ENCODE measurements around the gene LAMB1.
"Not testable (repeated sequence)": the region's sequence is repeated elsewhere in the genome, so short reads cannot be mapped to it uniquely, and the experiment has no call there.

Gene LAMB1

DNA sequence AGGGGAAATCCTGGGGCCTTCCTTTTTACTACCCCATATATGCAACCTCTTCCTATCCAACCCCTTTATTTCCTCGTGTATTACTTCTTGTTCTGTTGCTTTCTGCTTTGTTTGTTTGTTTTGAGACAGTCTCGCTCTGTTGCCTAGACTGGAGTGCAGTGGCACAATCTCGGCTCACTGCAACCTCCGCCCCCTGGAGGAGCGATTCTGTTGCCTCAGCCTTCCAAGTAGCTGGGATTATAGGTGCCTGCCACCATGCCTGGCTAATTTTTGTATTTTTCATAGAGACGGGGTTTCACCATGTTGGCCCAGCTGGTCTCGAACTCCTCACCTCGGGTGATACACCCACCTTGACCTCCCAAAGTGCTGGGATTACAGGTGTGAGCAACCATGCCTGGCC lies 30.3 kb upstream of the LAMB1 start:
- not testable (repeated sequence) for DNase-seq (ENCODE audit: low read depth); H3K4me3 ChIP-seq (ENCODE audit: low read depth, low read length)
- TF ChIP-seq, protein P1, sequence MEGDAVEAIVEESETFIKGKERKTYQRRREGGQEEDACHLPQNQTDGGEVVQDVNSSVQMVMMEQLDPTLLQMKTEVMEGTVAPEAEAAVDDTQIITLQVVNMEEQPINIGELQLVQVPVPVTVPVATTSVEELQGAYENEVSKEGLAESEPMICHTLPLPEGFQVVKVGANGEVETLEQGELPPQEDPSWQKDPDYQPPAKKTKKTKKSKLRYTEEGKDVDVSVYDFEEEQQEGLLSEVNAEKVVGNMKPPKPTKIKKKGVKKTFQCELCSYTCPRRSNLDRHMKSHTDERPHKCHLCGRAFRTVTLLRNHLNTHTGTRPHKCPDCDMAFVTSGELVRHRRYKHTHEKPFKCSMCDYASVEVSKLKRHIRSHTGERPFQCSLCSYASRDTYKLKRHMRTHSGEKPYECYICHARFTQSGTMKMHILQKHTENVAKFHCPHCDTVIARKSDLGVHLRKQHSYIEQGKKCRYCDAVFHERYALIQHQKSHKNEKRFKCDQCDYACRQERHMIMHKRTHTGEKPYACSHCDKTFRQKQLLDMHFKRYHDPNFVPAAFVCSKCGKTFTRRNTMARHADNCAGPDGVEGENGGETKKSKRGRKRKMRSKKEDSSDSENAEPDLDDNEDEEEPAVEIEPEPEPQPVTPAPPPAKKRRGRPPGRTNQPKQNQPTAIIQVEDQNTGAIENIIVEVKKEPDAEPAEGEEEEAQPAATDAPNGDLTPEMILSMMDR (IDR thresholded peaks at IDR 0.05; ENCODE audit: control insufficient read depth, extremely low read depth, insufficient read depth): 0 out of 2 replicates have a peak, but pooled peaks have one; percentile 2

DNA sequence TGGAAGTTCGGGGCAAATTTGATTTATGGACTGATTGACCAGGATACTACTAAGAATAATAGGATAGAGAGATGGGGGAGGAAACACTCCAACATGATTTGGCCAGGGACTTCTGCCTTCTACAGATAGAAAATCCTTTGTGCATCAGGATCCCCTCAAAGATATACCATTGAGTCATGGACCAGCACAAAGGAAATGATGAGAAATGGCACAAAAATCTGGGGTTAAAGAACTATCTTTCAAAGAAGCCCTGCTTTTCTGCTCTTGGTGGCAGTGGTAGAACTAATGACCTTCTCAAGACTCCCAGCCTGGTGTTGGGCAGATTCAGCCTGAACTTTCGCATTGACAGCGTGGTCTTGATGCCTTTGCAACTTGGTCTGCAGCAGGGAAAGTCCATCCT lies 27.6 kb upstream of the LAMB1 start:
- no peak for DNase-seq (ENCODE audit: low read depth)
- TF ChIP-seq, protein P1 (IDR thresholded peaks at IDR 0.05; ENCODE audit: control insufficient read depth, extremely low read depth, insufficient read depth): no peak
- H3K4me3 ChIP-seq (ENCODE audit: low read depth, low read length): no peak overlapping the region

DNA sequence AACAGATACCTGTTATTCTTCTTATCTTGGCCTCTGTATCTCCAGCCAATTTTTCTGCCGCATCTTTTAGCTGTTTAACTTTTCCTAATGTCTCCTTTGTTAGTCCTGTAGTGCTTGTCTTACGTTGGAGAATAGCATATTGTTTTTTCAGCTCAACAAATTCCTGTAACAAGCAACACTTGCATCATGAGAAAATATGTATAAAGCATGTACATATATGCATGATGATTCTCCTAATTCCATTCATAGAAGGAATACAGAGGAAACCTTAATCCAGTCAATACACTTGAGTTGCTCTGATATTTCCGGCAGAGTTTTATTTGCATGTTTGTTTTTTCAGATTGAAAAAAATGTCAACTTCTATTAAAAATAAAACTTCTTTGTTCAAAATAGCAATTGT lies 26.1 kb upstream of the LAMB1 start:
- TF ChIP-seq, protein P1 (IDR thresholded peaks at IDR 0.05; ENCODE audit: control insufficient read depth, extremely low read depth, insufficient read depth): no peak

DNA sequence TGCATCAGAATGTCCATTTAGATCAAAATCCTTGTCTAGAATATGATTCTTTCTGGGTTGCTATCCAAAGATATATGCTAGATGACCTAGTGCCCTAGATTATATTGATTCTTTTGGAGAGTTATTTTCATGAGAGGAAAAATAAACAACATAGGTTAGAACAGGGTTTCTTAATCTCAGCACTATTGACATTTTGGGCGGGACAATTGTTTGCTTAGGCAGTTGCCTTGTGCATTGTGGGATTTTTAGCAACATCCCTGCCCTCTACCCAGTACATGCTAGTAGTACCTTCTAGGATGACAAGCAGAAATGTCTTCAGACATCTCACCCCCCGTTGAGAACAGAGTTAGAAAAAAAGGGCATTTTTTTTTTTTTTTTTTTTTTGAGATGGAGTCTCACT lies 25.1 kb upstream of the LAMB1 start:
- no peak overlapping the region for H3K4me3 ChIP-seq (ENCODE audit: low read depth, low read length)
- TF ChIP-seq, protein P1 (IDR thresholded peaks at IDR 0.05; ENCODE audit: control insufficient read depth, extremely low read depth, insufficient read depth): no peak
- DNase-seq (ENCODE audit: low read depth): peak; percentile 79

More for the DNA sequence above, 26.1 kb upstream of the LAMB1 start:
- H3K4me3 ChIP-seq (ENCODE audit: low read depth, low read length): no peak overlapping the region
- DNase-seq (ENCODE audit: low read depth): no peak

DNA sequence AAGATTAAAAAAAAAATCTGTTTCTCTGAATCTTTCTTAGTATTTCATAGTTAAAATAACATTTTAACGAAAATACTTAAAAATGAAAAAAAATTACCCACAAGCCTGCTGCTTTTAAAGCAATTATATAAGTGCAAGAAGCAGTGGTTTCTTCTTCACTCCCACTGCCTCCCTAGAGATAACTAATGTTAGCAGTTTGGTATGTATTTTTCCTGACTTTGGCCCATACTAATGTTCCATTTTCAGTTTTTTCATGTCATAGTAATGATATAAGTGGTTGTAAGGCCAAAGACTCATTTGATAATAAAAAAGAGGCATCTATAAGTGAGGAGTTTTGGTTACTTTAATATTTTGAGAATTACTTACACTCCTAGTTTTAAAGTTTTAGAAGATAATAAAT lies 24.3 kb upstream of the LAMB1 start:
- DNase-seq (ENCODE audit: low read depth): no peak
- no peak overlapping the region for H3K4me3 ChIP-seq (ENCODE audit: low read depth, low read length)
- TF ChIP-seq, protein P1 (IDR thresholded peaks at IDR 0.05; ENCODE audit: control insufficient read depth, extremely low read depth, insufficient read depth): no peak

DNA sequence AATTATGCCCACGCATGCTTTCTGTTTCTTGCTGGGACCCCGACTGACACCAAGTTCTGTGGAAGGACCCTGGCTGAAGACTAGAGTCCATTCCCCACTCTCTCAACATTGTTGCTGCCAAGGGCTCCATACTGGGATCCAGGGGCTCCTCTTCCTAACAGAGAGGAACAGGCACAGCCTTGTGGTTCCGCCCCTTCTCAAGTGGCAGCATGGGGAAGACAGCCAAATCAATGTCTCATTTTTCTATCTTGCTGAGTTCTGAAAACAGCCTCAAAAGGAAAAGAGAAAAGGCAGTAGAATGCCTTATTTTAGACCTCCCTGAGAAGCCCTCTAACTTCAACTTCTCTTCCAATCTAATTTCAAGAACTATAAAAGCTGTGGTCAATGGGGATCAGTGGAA lies 23.7 kb upstream of the LAMB1 start:
- DNase-seq (ENCODE audit: low read depth): no peak
- no peak overlapping the region for H3K4me3 ChIP-seq (ENCODE audit: low read depth, low read length)
- TF ChIP-seq, protein P1 (IDR thresholded peaks at IDR 0.05; ENCODE audit: control insufficient read depth, extremely low read depth, insufficient read depth): no peak

DNA sequence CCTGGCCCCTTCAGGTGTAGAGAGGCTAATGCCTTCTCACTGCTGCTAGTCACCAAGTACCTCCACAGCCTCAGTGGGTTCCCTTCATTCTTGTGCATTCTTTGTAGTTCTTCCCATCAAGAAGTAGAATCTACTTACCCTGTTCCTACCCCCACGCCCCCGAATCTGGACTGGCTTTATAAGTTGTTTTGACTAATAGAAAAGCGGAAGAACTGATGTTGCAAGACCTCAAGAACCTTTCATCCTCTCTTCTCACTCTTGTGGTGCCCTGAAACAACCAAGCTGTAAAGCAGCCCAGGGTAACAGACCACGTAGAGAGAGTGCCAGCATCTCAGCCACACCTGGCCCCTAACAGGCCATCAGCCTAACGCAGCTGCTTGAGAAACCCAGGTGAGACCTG lies 23.2 kb upstream of the LAMB1 start:
- DNase-seq (ENCODE audit: low read depth): no peak
- TF ChIP-seq, protein P1 (IDR thresholded peaks at IDR 0.05; ENCODE audit: control insufficient read depth, extremely low read depth, insufficient read depth): no peak
- H3K4me3 ChIP-seq (ENCODE audit: low read depth, low read length): no peak overlapping the region
